Activated CD8-positive, alpha-beta memory T cell treated with anti-CD3 and anti-CD28 coated beads for 48 hours (primary cell): ENCODE measurements around the gene C1orf53.

Experiments used
- DNase-seq, 3 experiments: peaks; one replicate each; pipeline ENCODE4 v3.0.0-alpha.2; 2020; ENCODE audit warnings: low read depth in 2 of 3, low spot score in 2 of 3

The C1orf53 gene

DNA sequence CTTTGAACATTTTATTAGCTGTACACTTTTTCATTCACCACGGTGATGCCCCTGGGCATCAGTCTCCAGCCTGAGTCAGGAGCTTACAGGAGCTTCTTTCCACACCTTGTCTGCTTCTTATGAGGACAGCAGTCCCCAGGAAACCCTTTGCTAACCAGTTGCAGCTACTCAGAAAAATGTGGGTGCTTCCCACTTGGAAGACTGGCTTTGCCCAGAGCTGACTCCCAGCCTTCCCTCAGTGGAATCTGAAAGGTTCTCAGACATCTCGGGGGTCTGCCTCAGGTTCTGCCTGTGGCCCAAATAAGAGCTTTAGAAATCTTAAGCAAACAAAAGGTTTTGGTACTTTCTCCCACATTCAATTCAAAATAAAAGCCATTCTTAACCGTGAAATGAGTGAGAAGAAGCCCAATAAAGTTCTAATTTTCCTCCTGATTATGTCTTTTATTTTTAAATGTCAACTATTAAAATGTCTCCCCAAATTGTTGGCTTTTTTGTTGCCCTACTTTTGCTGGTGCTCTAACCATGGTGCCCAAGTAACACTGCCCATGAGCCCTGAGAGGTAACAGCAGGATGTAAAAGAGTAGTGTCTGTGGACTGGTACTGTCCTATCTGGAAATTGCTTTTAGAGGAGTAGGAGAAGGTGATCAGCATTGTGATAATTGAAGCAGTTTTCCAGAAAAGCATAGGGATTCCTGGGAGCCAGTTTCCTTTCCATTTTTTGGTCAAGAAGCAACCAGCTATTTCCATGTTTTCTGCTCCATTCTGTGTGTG lies 5.6 kb downstream of the C1orf53 start:
- no peak for DNase-seq

DNA sequence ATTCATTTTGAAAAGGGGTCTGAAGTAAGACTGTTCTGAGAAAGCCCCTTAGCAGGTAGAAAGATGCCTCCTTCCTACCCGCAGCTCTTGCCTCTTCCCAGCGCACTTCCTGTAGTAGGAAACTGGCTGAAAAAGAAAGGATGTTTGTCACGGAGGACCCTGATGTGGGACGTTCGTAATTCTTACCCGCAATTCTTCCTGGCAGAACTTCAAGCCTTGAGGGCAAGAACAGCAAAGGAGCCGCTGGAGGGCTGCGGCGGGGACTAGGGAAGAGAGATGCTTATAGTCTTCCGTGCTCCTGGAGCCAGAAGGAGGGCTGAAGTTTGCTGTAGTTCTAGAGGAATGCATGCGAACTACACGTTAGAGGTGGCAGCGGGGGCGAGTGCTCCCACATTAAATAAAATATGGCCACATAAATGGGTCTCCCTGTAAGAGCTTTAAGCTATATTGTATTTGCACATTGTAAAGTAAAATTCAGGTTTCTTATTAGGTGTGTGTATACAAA lies 6.3 kb downstream of the C1orf53 start:
- DNase-seq, result no peak

DNA sequence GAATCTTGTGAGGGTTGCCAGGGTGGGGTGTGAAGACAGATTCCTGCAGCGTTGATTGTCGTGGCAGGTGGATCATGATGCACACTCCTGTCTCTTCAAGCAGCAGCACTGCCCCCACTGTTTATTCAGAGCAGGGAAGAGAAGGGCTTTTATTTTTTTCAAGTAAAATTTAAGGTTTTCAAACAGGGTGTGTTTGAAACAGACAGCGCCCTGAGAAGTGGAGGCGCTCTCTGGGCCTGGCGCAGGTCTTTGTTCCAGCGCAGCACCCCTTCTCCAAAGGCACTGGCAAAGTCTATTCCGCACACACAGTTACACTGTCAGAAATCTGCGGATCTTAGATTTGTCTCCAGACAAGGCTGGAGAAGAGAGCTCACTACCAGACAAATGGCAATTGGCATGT lies 7.0 kb downstream of the C1orf53 start:
- no peak for DNase-seq

DNA sequence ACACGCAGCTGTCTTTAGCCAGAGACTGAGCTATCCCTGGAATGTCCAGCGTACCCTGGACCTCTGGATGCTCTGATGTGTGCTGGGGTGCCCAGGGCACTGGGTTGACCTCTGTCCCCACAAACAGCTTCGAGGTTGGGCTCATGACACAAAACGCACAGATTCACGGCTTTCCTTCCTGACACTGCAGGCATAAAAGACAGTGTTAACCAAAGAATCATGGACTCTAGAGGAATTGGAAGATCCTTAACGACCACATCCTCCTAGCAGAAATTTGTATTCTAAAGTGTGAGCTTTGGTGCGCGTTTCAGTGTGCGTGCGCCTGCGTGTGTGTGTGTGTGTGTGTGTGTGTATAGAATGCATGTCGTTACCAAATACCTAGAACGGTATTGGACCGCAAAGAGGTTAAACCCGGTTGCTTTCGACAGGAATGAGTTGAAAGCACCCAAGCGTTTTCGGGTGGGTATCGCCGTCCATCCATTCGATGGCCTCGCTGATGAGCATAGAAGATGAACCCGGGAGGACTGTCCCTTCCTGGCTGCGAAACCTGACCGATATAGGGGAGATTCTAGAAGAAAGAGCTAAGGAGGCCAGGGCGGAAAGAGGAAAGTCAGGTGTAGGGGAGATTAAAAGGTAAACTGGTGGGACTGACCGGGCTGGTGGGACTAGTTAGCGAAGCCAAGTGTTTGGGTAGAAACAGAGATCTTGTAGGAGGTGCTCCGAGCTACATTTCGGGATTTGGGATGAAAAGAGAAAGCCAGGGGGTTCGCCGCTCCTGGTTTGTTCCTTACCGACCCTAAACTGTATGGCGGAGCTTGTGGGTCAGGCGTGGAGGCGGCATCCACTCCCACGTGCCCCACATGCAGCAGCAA lies 7.9 kb downstream of the C1orf53 start:
- no peak for DNase-seq

DNA sequence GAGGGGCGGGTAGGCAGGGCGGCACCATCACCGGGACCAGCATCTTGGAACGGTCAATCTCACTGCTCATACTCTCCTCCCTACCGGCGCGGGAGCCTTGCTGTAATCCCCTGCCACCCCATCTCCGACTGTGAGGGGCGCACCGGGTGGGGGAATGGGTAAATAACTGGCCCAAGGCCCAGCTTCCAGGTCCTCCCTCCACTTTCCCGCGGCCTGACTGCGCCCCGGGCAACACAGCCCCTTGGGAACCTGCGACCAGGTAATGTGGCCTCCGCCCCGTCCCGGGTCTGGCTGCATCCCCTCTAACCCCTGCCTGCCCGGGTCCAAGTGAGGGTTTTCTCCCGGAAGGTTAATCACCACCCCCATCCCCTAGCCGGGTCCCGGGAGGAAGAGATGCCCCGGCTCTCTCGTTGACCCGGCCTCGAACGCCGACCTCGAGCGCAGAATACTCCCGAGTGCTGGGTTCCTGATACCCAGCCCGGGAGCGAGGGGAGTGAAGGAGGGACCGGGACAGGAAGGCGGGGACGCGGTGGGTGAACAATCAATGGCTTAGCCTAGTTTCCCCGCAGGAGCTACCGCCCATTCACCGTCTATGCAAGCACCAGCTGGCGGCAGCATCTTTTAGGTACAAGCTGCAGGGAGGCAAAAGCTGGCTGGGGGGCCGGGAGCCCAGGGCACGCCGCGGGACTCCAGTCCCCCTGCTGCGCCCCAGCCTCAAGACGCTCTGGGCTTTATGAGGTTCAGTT lies 8.9 kb downstream of the C1orf53 start:
- no peak for DNase-seq

DNA sequence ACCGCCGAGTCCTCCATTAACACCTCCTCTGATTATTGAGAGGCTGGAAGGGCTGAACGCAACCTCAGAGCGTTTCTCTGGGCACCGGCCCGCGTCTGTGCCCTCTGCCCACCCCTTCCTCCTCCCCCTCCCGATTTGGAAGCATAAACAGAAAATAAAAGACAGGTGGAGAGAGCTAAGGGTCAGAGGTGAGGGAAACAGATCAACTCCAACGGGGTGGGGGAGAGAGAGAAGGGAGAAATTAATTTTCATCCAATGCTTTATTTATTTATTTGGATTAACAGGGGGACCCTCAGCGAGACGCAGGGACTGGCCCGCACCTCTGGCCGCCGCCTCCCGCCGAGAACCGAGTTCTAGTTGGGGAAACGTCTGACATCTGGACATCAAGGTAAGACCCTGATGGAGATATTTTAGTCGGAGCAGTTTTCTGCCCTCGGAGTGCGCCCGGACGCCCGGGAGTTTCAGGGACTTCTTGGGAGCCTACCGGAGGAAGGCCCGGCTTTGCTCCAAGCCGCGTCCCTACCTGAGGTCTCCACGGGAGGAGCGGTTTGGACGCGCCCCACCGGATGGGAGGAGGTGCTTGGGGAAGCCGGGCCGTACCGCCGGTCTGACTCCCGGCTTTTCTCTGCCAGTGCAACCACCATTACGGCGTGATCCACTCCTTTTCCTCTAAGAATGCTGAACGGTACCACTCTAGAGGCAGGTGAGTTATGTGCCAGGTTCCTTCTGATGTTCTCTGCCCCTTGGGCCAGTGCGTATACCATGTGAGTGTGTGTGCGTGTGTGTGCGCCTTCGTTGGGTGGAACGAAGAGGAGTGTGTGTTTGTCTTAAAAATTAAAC lies 9.6 kb downstream of the C1orf53 start:
- DNase-seq, result no peak

DNA sequence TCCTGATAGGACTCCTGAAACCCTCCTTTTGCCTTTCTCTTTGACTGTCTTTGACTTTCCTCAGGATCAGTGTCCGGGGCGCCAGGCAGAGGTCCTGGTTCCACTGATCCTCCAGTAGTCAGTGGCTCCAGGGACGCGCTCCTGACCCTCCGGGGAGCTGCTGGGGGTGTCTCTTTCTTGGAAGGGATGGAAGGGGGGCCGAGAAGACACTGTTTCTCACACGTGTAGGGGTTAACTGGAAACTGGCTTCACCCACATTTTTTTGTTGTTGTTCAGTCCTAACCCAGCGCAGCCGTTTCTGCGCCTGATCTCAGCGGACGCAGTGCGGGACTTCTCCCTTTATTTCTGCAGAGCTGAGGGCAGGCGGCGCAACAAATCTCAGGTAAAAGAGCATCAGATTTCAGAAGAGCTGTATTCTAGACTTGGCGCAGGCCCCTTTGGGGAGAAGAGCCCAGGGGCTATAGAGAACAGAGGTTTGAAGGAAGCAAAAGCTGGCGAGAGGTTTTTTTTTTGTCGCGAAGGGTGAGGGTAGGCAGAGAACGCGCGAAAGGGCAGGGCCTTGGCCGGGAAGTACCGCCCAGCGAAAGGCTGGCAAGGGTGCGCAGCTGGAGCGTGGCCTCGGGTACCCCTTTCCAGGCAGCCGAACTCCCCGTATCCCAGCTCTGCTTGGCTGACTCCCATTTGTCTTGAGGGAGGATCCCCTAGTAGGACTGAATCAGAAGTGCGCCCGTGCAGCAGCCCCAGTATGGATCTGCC lies 10.5 kb downstream of the C1orf53 start:
- DNase-seq, result no peak

DNA sequence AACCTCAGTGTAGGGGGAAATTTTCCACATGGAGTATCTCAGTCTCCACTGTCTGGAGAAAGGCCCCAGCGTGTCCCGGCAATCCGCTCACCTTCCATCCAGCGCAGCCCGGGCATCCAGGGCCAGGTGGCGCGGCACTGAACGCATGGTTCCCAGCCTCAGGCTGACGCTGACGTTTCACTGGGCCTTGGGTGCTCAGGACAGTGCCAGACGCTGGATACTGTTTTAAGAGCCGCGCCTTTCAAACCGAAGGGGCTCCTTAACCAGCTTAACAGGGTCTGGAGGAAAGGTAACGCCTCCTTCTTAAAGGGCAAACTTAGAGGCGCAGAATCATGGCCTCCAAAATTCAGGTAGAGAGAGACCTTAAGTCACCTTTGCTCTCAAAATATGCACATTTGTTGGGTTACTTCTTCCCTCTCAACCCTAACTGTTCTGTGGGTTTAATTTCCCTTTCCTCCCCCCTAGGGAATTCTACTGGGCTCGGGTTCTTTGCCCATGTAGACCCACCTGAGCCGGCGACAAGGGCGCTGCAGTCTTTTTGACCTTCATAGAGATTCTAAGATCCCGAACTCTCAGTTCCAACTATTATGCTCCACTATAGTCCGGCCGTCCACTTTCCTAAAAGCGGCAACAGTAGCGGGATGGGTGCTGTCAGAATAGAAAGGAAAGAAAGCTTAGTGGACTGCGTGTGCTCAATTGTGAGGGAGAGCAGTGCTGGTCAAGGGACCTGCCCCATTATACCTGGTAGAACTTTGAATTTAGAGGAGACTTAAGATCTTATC lies 11.3 kb downstream of the C1orf53 start:
- DNase-seq, result no peak

DNA sequence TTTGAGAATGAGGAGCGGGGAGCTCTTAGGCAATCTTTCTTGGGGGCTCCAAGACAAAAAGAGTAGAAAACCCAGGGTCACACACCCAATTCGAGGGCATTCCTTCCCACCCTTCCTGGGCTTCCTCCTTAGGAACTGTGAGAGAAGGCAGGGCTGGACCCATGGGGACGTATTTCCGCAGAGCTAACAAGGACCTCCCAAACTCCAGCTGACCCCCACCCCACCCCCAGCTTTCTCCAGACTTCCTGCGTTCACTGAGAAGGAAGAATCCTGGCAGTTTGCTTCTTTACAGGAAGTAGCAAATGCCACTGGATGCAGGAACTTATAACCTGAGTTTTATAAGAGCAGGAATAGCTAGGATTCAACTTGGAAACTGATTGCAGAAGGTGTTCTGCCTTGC lies 12.1 kb downstream of the C1orf53 start:
- DNase-seq, result no peak

DNA sequence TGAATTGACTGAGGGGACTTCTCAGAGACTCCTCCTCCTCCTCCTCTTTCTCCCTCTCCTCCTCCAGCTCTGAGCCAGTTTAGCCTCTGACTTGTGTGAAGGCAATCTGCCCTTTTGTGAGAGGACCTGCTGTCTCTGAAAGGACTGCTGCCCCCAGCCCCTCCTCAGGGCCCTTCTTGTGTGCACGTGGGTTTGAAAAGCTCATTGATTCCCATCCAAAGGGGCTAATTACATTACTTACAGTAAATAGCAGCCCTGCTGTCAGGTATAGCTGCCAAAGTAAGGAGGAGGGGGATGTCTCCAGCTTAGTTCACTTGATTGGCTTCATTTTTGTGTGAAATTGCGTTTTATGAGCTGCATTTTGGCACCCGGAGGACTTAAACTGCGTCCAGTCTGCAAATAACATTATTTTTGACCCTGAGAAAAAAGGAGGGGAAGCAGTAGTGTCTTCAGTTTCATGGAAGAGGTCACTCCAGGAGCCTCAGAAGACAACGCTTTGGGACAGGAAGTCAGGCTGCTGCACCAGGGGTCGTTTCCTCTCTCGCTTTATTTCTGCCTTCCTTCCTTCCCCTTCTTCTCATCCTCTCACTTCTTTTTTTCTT lies 12.9 kb downstream of the C1orf53 start:
- no peak for DNase-seq

DNA sequence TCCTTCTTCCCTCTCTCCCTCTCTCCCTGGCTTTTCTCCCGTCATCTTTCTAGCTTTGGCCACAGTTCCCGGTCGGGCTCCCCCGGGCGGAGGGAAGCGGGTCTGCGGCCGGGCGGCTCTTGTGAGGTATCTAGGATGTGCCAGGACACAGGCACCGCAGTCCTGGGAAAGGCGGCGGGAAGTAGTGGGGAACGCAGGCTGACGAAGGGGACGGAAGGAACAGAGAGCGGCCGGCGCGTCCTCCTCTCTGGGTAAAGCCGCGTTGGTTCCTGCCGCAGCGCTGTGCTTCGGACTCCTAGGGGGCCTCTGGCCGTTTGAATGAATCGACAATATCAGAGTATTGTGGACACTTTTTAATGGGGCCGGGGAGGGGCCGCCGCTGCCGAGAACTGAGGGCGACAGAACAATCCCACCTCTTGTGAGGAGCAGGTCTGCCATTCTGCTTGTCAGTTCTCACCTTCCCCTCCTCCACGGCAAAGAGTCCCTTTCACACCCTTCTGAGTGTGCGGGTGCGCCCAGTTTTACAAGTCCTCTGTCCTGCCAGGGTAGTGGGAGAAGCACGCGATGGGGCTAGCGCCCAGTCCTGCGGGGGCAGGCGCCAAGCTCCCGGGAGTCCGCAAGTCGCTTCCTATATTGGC lies 13.6 kb downstream of the C1orf53 start:
- no peak for DNase-seq

DNA sequence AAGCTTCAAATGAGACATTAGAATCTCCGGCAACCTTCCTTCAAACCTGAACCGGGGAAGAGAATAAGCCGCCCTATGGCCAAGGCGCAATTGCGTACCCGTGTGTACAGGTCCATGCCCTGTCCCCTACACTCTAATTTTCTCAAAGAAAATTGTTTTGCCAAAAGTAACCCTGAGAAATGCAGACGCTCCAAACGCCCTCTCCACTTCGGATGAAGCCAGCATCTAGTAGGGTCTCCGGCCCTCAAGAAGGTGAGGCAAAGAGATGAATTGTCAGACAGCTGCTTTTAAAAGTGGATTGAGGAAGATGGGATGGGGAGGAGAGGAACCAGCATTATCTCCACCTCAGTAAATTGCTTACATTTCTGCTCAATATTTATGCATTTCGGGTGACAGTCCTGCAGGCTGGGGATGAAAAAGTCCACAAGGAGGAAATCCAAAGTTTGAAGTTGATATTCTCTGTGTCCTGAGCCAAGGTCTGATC lies 14.1 kb downstream of the C1orf53 start:
- DNase-seq, result no peak

DNA sequence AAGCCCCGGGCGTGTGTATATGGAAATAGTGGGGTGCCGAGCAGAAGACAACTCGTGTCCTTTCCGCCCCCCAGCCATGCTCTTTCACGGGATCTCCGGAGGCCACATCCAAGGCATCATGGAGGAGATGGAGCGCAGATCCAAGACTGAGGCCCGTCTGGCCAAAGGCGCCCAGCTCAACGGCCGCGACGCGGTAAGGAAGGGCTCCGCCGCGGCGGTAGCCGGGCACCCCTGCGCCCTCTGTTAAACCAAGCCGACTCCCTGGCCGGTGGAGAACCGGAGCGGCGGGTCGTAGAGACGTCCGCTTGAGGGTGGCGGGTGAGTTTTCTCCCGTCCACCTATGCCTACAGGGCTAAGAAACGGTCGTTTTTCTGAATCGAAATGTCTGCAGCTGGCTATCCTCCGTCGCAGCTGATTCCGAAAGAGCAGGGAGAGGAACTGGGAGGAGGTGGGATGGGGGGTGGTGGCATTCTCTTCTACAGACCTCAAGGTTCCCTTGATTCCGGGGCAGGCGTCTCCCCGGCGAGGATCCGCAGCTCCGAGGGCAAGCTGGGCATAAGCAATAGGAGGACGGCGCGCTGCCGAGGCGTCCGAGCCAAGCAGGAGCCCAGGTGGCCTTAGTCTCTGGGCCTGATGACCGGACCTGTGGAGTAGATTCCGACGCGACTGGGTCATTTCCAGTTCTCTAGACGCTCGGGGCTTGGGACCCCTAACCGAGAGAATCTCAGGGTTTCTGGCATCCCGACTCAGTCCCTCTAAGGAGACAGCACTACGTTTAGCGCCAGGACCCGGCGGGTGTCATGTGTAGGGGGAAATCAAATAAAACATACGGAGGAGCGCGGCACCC lies 15.6 kb downstream of the C1orf53 start:
- DNase-seq, result no peak

DNA sequence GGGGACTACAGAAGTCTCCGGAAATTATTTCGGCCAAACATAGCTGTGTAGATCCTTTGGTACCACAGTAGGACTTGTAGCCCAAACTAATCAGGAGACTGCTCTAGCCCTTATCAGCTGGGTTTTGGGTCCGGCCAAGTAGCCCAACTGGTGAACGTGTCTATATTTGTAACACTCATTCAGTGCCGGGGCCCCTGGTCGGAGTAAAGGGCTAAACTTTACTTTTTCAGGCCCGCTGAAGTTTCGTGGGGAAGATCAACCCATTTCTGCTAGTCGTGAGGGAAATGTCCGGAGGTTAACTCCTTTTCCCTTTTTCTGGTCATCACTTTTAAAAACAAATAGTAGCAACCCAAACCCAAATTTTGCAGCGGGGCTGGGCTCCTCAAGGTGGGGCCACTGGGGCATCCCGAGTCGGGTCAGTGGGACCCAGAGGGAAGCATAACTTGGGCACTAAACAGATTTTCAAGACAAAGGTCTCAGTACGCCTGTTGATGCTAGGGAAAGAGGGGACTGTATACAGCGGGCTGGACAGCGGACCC lies 16.4 kb downstream of the C1orf53 start:
- no peak for DNase-seq

DNA sequence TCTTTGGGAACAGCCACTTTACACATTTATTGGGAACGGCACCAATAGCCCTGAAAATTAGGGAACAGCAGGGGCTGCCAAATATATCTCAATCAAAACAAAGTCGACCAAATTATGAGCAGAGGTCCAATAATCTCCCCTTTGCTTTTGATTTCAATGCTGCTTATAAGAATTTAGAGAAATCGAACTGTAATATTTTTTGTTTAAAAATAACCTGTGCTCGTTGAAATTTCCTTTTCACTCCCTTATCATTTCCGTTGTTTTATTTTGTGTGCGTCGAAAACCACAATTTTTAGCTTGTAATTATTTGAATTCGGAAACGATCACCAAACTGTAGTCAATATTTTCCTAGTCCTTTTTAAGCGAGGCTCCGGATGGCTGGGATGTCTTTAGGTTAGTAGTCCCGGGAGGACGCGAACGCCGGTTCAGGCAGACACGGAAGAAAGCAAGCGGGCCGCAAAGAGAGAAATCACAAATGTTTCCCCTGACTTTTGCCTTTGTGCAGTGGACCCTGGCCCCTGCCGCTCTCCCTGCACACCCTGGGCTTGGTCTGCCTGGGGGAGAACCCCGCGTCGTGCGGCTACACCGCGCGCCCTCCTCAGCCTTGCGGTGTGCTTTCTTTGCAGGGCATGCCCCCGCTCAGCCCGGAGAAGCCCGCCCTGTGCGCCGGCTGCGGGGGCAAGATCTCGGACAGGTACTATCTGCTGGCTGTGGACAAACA lies 17.1 kb downstream of the C1orf53 start:
- no peak for DNase-seq

DNA sequence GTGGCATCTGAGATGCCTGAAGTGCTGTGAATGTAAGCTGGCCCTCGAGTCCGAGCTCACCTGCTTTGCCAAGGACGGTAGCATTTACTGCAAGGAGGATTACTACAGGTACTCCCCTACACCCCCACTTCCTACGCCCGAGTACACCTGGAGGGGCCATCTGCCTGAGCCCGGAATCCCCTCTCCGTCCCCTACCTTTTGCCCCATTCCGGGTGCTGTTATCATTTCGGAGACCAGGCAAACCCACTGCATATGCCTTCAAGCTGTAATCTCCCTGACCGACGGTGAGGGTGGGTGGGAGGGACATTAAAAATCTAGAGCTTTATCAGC lies 17.6 kb downstream of the C1orf53 start:
- DNase-seq, result no peak
